NCI-H2029 treated with DMSO at 0.1 percent for 48 hours (cell line): ENCODE measurements around the gene NFKBIZ.
"Not testable (repeated sequence)": the region's sequence is repeated elsewhere in the genome, so short reads cannot be mapped to it uniquely, and the experiment has no call there.

Source experiments
- DNase-seq: peaks from one replicate; lab custom pipeline; 2025; lab: John Stamatoyannopoulos, UW

NFKBIZ gene

DNA sequence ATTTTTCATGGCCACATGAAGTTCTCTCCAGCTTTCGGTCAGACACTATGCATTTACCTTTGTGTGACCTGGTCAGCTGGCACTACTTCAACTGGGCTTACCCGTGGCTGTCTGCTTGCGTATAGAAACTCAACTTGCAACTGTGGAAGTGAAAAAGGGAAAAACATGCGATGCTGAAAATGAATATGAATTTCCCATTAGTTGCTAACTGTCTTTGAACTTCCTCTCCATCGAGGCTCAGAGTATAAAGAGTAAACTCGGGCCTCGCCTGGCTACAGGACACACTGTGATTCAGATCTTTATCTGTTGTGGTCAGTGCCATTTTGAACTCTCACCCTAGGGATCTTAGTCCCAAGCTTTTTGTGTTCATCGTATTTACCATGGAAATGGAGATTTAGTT, 26.8 kb downstream of the NFKBIZ start:
- DNase-seq: no peak

DNA sequence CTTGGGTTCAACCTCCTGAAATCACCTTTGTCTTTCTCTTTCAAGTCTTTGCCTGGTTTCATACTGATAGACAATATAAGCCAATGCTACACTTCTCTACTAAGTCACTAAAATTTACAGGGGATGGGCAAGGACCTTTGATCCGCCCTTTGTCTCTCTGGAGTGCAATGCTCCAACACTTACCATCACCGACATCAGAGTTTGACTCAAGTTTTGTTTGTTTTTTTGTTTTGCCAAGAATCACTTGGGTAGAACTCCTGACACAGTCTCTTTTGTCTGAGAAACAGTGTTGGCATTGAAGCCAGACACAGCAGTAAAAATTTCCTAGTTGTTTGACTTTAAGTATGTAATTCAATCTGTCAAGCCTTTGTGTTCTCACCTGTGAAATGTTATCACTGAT, 29.3 kb downstream of the NFKBIZ start:
- peak; percentile 78 for DNase-seq

GRCh38 chr3:101879102-101879501, 29.8 kb downstream of the NFKBIZ start:
- DNase-seq: peak; percentile 78

- DNase-seq: no peak
Measured at GRCh38 chr3:101879623-101880284, 30.4 kb downstream of the NFKBIZ start.

- no peak for DNase-seq
Measured at GRCh38 chr3:101884776-101885175, 35.5 kb downstream of the NFKBIZ start.

- not testable (repeated sequence) for DNase-seq
Measured at GRCh38 chr3:101885584-101885983, 36.3 kb downstream of the NFKBIZ start.

- DNase-seq: no peak
Measured at GRCh38 chr3:101886626-101887025, 37.3 kb downstream of the NFKBIZ start.

GRCh38 chr3:101888653-101889052, 39.3 kb downstream of the NFKBIZ start:
- DNase-seq: no peak

GRCh38 chr3:101890716-101891115, 41.4 kb downstream of the NFKBIZ start:
- no peak for DNase-seq

DNA sequence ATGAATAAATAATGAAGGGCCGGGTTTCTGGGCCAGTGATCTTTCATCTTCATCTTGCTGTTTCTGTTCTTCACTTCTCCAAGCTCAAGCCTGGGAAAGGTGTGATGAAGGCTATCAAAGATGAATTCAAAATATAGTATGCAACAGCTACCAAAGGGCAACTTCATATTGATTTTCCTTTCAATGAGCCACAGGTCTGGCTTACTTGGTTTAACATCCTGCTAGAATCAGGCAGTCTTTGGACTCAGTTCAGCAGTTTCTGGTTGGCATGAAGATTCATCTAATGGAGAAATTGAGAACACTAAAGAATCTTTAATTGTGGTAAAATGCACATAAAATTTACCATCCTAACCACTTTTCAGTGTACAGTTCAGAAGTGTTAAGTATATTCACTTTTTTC, 43.3 kb downstream of the NFKBIZ start:
- no peak for DNase-seq

GRCh38 chr3:101896083-101896757, 46.9 kb downstream of the NFKBIZ start:
- no peak for DNase-seq

DNA sequence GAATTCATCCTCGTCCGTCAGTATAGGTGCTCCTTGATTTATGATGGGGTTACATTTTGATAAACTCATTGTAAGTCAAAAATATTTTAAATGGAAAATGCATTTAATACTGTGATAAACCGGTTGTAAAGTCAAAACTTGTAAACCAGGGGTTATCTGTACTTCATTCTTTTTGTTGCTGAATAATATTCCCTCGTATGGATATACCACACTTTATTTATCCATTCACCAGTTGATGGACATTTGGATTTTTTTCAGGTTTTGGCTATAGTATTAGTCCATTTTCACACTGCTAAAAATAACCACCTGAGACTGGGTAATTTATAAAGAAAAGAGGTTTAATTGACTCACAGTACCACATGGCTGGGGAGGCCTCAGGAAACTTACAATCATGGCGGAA, 47.7 kb downstream of the NFKBIZ start:
- no peak for DNase-seq

- no peak for DNase-seq
Measured at GRCh38 chr3:101898039-101898438, 48.7 kb downstream of the NFKBIZ start.

- DNase-seq: no peak
Measured at GRCh38 chr3:101898752-101899169, 49.4 kb downstream of the NFKBIZ start.

GRCh38 chr3:101900316-101900715, 51.0 kb downstream of the NFKBIZ start:
- DNase-seq: no peak

DNA sequence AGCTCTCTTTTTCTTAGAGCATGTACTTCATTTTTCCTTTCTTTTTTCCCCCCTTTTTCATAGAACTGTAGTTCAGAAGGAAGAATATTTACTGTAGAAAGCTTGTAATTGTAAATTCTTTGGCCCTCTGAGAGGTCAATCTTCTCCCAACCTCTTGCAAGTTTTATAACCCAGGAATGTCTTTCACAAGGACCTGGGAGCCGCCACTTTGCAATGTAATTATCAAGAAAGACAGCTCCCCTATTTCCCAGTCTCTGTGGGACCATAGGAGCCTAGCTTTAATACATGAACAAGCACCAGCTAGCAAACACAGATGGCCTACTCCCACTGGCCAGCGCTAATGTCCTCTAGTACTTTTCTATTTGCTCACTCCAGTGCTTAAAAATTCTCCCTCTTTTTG, 51.4 kb downstream of the NFKBIZ start:
- no peak for DNase-seq

- DNase-seq: no peak
Measured at GRCh38 chr3:101902041-101902440, 52.7 kb downstream of the NFKBIZ start.

DNA sequence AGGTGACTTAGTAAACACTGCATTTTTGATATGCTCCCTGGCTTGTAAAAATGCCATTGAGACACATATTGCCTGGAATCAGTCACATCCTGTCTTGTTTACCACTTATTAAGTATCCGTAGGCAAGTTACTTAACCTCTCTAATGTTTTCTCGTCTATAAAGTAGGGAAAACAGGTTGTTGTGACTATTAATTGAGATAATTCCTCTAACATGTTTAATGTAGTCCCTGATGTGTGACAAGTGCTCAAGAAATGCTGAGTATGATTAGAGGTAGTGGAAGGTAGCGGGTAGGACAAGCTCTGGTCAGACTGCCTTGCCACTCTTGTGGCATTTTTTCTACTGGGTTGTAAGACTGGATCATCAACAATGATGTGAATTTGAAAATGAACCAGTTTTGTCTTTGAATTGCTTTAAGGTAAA, 54.1 kb downstream of the NFKBIZ start:
- DNase-seq: no peak

- DNase-seq: not testable (repeated sequence)
Measured at GRCh38 chr3:101905573-101905972, 56.3 kb downstream of the NFKBIZ start.
